NCI-H345 treated with DMSO at 0.1 percent for 48 hours (cell line): ENCODE results near the gene EEF1AKMT4.
A peak's percentile ranks its signal among the peaks of the same experiment; 100 is the strongest.

Source experiments
- DNase-seq: peaks from one replicate; lab custom pipeline; 2025; ENCODE audit not compliant: unreplicated experiment; lab: John Stamatoyannopoulos, UW

Gene EEF1AKMT4

DNA sequence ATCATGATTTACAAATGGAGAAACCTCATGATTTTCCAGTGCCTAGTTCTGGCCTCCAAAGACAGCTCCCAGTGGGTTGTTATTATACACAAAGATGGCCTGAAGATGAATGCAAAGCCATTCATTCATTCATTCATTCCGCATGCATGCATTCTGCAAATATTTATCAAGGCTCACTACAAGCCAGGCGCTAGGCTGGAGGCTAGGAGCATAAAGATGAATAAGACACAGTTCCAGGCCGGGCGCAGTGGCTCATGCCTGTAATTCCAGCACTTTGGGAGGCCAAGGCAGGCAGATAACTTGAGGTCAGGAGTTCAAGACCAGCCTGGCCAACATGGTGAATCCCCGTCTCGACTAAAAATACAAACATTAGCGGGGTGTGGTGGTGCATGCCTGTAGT, 47.1 kb downstream of the EEF1AKMT4 start:
- DNase-seq: no peak

DNA sequence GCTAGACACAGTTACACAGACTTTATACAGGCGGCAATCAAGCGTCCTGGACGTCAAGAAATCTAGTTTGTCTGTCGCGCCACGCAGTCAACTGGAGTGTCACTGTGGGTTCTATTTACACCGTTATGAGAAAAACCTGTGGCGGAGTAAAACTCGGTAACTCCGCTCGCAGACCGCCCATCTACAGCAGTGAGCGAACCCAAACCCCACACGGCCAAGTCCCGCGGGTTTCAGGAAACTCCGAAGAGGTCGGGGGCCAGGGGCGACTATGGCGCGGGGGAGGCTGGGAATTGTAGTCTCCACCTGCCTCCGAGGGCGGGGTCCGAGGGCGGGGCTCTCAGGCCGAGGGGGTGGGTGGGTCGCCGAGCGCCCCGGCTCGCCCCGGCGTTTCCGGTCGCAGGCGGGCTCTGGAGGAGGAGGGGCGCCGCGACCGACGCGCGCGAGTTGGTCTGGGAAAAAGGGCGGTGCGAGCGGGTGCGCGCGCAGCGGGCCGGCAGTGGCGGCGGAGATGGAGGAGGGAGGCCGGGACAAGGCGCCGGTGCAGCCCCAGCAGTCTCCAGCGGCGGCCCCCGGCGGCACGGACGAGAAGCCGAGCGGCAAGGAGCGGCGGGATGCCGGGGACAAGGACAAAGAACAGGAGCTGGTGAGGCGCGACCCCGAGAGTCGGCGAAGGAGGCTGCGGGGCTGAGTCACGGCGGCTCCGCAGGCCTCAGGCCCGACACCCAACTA, 49.5 kb downstream of the EEF1AKMT4 start, which contains the start of gene PSMD2:
TSS of gene PSMD2 (plus strand) at position 483 of the 729 bp plus-strand sequence. CDS start at position 509, 26 bp downstream.
- DNase-seq: peak; percentile 96

DNA sequence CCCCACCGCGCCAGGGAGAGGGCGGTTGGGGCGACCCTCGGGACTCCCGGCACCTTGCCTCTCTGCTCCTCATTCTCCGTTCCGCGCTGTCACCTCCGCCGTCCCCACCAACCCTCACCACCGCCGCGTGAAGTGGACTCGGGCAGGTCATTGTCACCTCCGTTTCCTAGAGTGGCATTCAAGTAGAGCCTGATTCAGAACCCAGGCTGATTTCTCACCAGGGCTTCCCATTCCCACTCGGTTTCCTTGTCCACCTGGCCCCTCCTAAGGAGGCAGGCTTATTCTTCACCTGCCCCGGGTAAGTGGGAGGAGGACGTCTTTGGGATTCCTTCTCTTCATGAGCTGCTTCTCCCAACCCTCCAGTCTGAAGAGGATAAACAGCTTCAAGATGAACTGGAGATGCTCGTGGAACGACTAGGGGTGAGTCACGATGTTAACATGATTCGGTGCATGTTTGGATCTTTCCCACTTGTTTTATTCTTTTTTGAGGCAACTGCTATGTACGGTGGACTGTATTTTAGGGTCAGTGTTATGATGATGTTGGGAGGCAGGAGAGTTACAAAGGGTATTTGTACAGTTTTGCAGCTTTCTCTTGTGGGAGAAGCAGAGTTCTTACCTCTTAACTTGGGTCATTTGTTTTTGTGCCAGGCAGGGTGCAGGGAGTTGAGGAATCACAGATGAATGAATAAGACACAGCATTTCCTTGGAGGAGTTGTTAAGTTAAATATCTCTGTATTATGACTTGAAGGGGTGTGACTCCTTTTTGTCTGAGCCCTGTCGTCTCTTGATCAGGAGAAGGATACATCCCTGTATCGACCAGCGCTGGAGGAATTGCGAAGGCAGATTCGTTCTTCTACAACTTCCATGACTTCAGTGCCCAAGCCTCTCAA, 50.3 kb downstream of the EEF1AKMT4 start:
- no peak for DNase-seq

DNA sequence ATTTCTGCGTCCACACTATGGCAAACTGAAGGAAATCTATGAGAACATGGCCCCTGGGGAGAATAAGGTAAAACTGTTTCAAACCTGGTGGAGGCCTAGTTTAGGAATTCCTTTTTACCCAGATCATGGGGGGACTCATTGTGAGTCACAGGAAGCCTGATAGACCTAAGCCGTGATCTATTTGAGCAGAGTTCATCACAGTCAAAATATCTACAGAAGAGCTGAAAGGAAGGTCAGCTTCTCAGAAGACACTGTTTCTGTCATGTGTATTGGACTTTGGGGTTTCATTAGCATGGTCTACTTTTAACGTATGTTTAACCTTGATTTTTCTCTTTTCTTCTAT, 50.9 kb downstream of the EEF1AKMT4 start:
- DNase-seq: no peak

DNA sequence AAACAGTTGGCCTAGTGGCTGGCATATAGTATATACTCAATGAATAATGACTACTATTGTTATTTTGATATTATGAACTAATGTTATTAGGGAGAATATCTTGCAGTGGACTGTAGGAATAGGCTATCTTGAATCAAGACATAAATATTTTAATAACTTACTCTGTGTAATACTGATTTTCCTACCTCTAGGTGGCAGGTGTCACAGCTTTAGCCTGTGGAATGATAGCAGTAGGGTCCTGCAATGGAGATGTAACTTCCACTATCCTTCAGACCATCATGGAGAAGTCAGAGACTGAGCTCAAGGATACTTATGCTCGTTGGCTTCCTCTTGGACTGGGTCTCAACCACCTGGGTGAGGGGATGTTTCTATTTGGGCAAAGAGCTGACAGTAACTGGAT, 56.1 kb downstream of the EEF1AKMT4 start:
- no peak for DNase-seq

DNA sequence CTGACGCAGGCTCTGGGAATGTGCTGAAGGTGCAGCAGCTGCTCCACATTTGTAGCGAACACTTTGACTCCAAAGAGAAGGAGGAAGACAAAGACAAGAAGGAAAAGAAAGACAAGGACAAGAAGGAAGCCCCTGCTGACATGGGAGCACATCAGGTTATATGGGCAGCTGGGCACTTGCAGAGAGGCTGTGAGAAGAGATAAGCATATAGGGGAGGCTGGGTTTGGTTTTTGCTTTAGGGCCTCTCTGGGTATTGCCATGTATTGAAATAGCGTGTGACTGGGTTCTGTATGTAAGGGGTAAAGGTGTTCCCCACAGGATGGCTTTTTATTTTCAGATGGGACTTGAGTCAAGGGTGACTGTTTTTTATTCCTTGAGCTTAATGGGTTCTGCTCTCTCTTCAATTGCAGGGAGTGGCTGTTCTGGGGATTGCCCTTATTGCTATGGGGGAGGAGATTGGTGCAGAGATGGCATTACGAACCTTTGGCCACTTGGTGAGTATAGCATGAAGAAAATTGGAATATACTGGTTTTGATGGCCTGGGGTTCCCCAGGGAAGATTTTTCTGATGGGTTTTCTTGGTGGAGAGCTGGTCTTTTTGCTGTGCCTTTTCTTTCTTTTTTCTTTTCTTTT, 57.0 kb downstream of the EEF1AKMT4 start:
- DNase-seq: no peak

DNA sequence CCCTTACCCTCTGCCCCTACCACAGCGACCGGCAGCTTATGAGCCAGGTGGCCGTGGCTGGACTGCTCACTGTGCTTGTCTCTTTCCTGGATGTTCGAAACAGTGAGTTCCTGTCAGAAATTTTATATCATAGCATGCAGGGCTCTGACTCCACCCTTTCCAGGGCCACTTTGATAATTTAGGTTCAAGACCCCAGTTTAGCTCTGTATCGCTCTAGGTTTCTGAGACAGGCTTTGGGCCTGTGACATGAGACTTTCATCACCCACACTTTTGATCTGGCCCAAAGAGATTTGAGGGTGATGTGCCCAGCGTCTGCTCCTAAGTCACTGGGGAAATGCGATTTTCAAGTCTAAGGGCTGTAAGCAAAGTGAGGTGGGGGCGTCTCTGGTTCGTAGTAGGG, 58.4 kb downstream of the EEF1AKMT4 start:
- no peak for DNase-seq
